AG20443 (cell line): ENCODE measurements around the gene TRPM2.
"Not testable (repeated sequence)": the region's sequence is repeated elsewhere in the genome, so short reads cannot be mapped to it uniquely, and the experiment has no call there.

Experiments used
- DNase-seq: peaks from one replicate; pipeline ENCODE4 v3.0.0; 2012; ENCODE audit warnings: low spot score, mixed read lengths

Gene TRPM2

GRCh38 chr21:44335266-44336059, 18.0 kb upstream of the TRPM2 start:
- no peak for DNase-seq

GRCh38 chr21:44337449-44337848, 16.0 kb upstream of the TRPM2 start:
- DNase-seq, result no peak

GRCh38 chr21:44337941-44338895, 15.2 kb upstream of the TRPM2 start:
- peak; percentile 58 for DNase-seq

GRCh38 chr21:44338971-44339910, 14.2 kb upstream of the TRPM2 start, which contains the start of gene CFAP410:
Gene CFAP410 (minus strand): TSS chr21:44339390. CDS start chr21:44339194, 196 bp downstream.
- peak; percentile 99 for DNase-seq

GRCh38 chr21:44341726-44342458, 11.5 kb upstream of the TRPM2 start:
- DNase-seq, result not testable (repeated sequence)

- not testable (repeated sequence) for DNase-seq
Measured at GRCh38 chr21:44342981-44343380, 10.4 kb upstream of the TRPM2 start.

- no peak for DNase-seq
Measured at GRCh38 chr21:44344541-44345183, 8.8 kb upstream of the TRPM2 start.

GRCh38 chr21:44345495-44345894, 7.9 kb upstream of the TRPM2 start:
- no peak for DNase-seq

- no peak for DNase-seq
Measured at GRCh38 chr21:44347911-44348451, 5.4 kb upstream of the TRPM2 start.

- no peak for DNase-seq
Measured at GRCh38 chr21:44348861-44349260, 4.6 kb upstream of the TRPM2 start.

DNA sequence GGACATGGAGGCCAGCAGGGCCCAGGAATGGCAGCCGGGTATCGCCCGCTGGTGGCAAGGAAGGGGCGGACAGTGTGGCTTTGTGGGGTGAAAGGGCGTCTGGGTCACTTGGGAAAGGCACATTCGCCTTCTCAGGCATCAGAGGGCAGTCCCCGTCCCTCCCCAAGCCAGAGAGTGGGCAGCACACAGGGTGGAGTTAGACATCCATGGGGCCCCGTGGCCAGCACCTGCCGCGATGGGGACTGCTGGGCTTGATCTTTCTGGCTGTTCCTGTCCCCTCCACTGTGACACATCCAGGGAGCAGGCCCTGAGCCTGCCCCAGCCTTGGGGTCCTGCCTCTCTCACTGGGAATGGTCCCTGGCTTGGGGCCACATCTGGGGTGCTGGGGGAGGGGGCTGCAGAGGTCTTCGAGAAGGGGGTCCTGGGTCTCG, 4.0 kb upstream of the TRPM2 start:
- no peak for DNase-seq

DNA sequence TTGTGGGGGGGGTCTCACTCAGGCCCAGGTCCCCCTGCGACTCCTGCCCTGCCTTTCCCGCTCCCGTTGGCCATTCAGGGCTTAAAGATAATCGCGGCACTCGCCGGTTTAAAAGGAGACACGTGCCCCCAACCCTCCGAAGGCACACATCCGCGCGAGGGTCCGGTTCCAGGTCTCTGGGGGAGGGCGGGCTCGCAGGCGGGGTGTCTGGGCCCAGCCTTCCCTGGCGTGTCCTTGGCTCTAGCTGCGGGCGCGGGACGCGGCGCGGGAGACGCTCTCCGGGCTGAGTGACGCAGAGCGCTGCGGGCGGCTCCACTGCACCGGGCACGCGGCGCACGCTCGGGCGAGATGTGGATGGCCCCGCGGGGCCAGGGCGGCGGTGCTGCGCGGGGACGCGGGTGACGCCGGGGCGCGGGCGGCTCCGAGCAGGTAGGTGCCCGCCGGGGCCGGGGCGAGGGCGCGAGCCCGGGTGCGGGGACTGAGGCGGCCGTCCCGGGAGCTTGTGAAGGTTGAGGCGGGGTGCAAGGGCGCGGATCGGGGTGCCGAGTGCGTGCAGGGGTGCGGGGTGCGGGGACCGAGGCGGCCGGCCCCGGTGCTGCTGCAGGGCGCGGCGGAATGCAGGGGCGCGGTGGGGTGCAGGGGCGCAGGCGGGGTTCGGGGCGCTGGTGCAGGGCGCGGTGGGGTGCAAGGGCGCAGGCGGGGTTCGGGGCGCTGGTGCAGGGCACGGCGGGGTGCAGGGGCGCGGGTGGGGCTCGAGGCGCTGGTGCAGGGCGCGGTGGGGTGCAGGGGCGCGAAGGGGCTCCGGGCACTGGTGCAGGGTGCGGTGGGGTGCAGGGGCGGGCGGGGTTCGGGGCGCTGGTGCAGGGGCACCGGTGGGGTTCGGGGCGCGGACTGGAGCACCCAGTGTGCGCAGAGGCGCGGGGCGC, 3.3 kb upstream of the TRPM2 start:
- DNase-seq, result no peak

GRCh38 chr21:44350773-44351481, 2.5 kb upstream of the TRPM2 start:
- DNase-seq, result no peak

DNA sequence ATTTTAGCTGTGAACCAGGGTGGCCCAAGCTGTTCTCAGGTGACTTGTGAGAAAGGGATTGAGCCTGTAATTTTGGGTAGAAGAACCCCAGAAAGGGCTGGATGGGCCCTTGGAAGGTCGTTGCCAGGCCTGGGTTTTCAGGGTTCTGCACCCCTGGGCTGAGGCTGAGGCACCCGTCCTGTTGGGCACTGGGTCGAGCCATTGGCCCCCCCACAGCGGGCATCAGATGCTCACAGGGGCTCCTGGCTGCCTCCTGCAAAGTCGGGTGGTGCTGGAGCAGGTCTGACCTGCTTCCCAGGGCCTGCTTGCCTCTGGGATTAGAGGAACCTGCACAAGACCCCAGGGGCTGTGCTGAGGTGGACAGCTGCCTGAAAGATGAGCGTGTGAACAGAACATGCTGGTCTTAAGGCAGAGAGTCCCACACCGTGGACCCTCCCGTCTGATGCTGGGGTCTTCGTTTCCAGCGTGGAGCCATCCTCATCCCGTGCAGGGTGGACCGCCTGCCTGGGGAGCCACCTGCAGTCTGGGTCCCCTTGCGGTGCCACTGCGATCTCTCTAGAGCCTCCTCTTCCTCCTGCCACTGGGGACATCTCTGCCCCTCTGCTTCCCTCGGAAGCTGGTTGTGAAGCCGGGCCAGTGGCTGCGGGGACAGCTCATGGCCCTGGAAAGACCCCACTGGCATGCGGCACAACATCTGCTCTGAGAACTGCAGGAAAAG, 1.7 kb upstream of the TRPM2 start:
- DNase-seq, result no peak

DNA sequence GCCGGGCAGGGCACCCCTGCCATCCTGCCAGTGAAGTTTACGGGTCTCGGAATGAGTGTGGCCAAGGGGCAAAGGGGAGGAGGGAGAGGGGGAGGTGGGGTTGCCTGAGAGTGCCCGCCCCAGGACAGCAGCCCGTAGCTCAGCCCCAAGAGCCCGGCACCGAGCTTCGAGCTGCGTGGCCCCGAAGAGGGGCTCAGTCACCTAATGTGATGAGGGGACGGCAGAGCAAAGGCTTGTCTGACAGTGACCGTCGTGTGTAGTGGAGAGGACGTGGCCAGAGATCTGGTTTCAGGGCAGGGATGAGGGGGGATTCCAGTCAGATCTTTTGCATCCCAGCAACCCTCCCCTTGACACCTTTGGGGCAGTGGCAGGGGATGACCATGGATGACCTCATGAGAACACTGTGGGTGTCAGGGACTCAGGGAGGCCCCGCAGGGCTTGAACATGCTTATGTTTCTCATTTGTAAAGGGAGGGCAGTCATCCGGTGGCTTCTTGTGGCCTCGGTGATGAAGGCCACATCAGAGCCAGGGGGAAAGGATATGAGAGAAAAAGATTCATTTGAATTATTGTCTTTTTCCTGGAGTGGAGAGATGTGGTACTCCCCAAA, 1.1 kb upstream of the TRPM2 start:
- no peak for DNase-seq

GRCh38 chr21:44354001-44354405, 582 bp downstream of the TRPM2 start:
- no peak for DNase-seq
